AG09319 (cell line): ENCODE measurements around the gene TIMM10.

ENCODE experiments used
- DNase-seq: peaks from one replicate; pipeline ENCODE4 v3.0.0-alpha.2; 2010; ENCODE audit warnings: low read depth; ENCODE audit errors: extremely low read depth
- CTCF ChIP-seq: IDR thresholded peaks from 2 replicates; pipeline ENCODE4 v1.5.1; 2011; ENCODE audit warnings: low read depth, mild to moderate bottlenecking, inconsistent platforms, low read length, moderate library complexity

The TIMM10 gene

DNA sequence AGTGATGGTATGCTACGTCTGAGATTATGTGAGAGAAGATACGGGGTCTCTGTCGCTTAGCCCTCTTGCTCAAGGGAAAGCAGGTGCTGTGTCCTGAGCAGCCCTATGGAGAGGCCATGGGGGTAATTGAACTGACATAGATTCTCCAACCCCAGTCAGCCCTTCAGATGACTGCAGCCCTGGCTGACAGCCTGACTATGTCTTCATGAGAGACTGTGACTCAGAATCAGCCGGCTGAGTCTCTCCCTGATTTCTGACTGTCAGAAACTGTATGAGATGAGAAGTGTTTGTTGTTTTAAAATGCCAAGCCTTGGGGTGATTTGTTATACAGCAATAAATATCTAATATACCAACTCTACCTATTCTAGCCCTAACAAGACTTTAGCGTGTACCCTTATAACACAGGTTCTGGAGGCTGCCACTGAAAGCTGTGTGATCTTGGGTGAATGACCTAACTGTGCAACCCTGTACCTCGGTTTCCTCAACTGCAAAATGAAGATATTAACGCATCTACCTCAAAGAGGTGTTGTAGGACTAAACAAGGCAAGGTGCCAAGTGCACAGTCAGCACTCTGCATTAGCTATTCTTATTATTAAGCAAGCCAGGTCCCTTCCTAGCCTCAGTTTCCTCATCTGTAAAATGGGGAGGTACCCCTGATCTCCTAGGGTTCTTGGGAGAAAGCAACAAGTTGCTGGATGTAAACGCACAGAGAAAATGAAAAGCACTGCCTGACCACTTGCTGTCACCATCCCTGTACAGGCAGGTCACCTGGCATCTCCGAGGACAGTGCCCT, 39.9 kb downstream of the TIMM10 start:
- no peak for TF ChIP-seq CTCF
- DNase-seq = no peak

GRCh38 chr11:57487920-57488659, 42.5 kb downstream of the TIMM10 start:
- no peak for TF ChIP-seq CTCF
- no peak for DNase-seq

DNA sequence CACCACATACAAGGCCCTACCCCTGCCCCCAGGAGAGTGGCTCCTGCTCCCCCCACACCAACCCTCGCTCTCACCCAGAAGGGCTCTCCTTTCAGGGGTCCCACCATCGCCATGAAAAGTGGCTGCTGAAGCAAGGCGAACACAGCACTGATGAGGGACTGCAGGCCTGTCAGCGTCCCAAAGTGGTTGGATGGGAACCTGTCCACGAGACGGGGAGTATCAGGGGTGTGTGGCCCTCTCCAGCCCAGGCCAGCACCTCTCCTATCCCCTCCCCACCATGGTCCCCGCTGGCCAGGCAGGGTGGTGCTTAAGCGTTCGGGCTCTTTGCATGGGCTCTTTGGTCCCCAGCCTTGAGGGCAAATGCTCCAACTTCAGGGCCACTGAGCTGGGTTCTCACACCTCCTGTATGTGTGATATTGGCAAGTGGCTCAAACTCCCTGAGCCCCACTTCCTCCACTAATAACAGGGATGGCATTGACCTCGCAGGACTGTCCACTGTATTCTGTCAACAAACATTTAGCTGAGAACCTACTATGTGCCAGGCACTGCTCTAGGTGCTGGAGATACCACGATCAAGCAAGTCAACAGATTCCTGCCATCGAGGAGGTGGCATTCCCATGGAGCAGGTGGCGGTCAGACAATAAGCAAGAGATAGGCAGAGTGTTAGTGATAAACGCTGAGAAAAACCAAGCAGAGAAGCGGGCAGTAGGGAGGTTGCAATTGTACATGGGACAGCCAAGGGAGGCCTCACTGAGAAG, 43.4 kb downstream of the TIMM10 start:
- no peak for DNase-seq
- no peak for TF ChIP-seq CTCF

- TF ChIP-seq CTCF = no peak
- DNase-seq = no peak
Measured at GRCh38 chr11:57485217-57485990, 45.1 kb downstream of the TIMM10 start.

GRCh38 chr11:57484141-57484710, 46.3 kb downstream of the TIMM10 start:
- no peak for TF ChIP-seq CTCF
- DNase-seq = no peak

DNA sequence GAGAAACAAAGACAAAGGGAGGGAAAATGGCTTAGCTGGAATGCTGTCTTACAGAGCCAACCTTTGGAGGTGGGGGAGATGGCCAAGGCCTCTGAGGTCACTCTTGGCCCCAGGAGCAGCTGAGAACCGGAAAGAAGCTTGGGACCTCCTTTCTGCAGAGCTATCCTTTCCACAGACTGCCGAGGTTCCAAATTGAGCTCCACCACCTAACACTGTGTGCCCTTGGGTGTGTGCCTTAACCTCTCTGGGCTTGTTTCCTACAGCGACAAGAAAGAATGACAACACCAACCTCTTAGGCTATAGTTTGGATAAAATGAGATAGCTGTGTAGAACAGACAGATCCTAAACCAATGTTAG, 47.0 kb downstream of the TIMM10 start:
- no peak for TF ChIP-seq CTCF
- no peak for DNase-seq
